Activated naive CD4-positive, alpha-beta T cell treated with anti-CD3 and anti-CD28 coated beads for 36 hours (primary cell): ENCODE measurements around the gene PRELID3B. TPM values are rescaled to one million over a fixed set of nuclear protein-coding genes. Genes with fewer than 3 reads are reported as not detected.

Experiments
- CTCF ChIA-PET: fragments of 350-600 bp; sonication (Branson Sonifier 250); formaldehyde crosslinking; loops from one replicate; lab custom pipeline; 2021; ENCODE audit warnings: antibody characterized with exemption; lab: Charles Lee
- DNase-seq: peaks from one replicate; pipeline ENCODE4 v3.0.0-alpha.2; 2020
- H3K27ac Mint-ChIP-seq: one replicate; pipeline ENCODE4 v1.8.0; 2021; ENCODE audit warnings: mild to moderate bottlenecking, mixed read lengths
- H3K27me3 Mint-ChIP-seq: one replicate; pipeline ENCODE4 v1.8.0; 2021; ENCODE audit warnings: low read depth, mixed read lengths
- H3K36me3 Mint-ChIP-seq: one replicate; pipeline ENCODE4 v1.8.0; 2021; ENCODE audit warnings: low read depth, mixed read lengths
- H3K4me1 Mint-ChIP-seq: one replicate; pipeline ENCODE4 v1.8.0; 2021; ENCODE audit warnings: low read depth, mixed read lengths
- H3K4me3 Mint-ChIP-seq: one replicate; pipeline ENCODE4 v1.8.0; 2021; ENCODE audit warnings: mild to moderate bottlenecking, moderate library complexity, mixed read lengths
- H3K9me3 Mint-ChIP-seq: one replicate; pipeline ENCODE4 v1.8.0; 2021; ENCODE audit warnings: mixed read lengths
- intact Hi-C: fragments of 100-400 bp; cut with micrococcal nuclease; formaldehyde crosslinking; loops from one replicate; pipeline ENCODE4 v1.15.1; 2023
- total RNA-seq, 2 experiments: library from RNA; stranded (reverse); gene quantifications; one replicate each; pipeline ENCODE4 v1.2.3, GENCODE V29; 2021

Gene PRELID3B
- total RNA-seq, 2 experiments from 2014 or later: 170 to 180 TPM

DNA sequence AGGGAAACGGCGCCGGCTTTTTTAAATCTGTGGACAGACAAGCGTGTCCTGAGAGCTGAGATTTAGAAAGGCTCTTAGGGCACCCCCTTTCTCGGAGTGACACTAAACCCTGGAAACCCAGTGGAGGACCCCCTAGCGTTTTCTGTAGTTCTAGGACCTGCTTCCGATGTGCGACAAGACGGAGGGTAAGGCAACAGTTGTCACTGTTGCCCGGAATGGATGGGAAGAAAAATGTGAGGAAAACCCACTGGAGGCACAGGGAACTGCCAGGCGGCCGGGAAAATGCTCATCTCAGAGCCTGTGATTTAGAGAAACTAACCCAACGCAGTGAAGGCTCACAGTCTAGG is 9.9 kb downstream of the PRELID3B start:
- Mint-ChIP-seq H3K27me3 (no peaks in the 10 kb centered on the region), H3K4me3 (peak overlapping the region; percentile 94), H3K4me1 (peaks cover 74% of the 10 kb centered on the region), H3K36me3 (peaks cover 55% of the 10 kb centered on the region), H3K9me3 (no peaks in the 10 kb centered on the region), H3K27ac (peak overlapping the region; percentile 91)
- intact Hi-C loops: loop anchor here (1.0 to 10.0 kb wide), 9 partner anchors 10 to 728 kb away; partner anchors contain the start of genes CTSZ, NELFCD, PRELID3B and RAB22A
- DNase-seq: no peak
- CTCF ChIA-PET: interaction anchor here (1.6 to 1.9 kb wide), 2 partner anchors 11 to 174 kb away, joined by 5 to 6 read pairs; partner anchors contain the start of gene PRELID3B

DNA sequence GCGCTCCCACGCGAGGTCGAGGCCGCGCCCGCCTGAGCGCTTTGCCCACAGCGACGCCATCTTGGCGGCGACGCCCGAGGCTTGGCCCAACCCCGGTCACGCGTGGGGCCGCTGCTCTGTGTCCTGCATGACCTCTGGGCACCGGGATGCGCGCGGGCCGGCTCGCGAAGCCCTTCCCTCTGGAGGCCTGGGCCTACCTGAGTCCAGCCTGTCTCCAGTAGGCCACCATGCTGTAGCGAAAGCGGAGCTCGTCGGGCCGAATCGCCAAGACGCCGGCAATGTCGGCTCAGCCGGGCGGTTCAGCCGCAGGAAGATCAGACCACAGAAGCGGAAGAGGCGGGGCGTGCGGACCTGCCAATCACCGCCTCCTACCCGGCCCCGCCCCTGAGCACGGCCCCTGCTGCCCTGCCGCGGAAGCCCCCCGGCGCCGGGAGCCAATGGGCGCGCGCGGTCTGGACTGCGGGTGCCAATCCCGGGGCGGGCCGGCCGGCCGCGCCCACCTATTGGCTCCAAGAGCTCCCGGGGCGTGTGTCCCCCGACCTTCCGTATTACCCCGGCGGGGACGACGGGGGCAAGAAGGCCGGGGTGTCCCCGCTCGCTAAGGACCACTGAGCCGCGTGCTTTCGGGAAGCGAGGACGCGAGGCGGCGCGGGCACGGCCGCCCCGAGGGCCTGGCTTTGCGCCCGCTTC is 10.4 kb downstream of the PRELID3B start, which contains the start of gene ATP5F1E:
Gene ATP5F1E (minus strand): TSS at position 313 of the 690 bp plus-strand sequence. CDS start 84 bp downstream, at position 229.
- intact Hi-C loops: loop anchor here (1.0 to 10.0 kb wide), 9 partner anchors 10 to 727 kb away; partner anchors contain the start of genes CTSZ, NELFCD, PRELID3B and RAB22A
- H3K27me3 Mint-ChIP-seq: no peaks in the 10 kb centered on the region
- H3K36me3 Mint-ChIP-seq: peaks cover 54% of the 10 kb centered on the region
- H3K4me1 Mint-ChIP-seq: peaks cover 75% of the 10 kb centered on the region
- peak within 1 kb of the TSS; percentile 94 for H3K4me3 Mint-ChIP-seq
- H3K9me3 Mint-ChIP-seq: no peaks in the 10 kb centered on the region
- CTCF ChIA-PET: interaction anchor here (0.6 to 1.9 kb wide), 8 partner anchors 11 to 1410 kb away, joined by 3 to 10 read pairs (median 4); partner anchors contain the start of gene PRELID3B
- H3K27ac Mint-ChIP-seq: peak within 1 kb of the TSS; percentile 93
- DNase-seq: peak; percentile 95

GRCh38 chr20:59031564-59032022 is 11.0 kb downstream of the PRELID3B start:
- Mint-ChIP-seq H3K4me3 (peak overlapping the region; percentile 94), H3K27ac (peak overlapping the region; percentile 93), H3K27me3 (no peaks in the 10 kb centered on the region), H3K36me3 (peaks cover 51% of the 10 kb centered on the region), H3K9me3 (no peaks in the 10 kb centered on the region), H3K4me1 (peaks cover 75% of the 10 kb centered on the region)
- intact Hi-C loops: loop anchor here (1.0 to 10.0 kb wide), 9 partner anchors 11 to 727 kb away; partner anchors contain the start of genes CTSZ, NELFCD, PRELID3B and RAB22A
- CTCF ChIA-PET: interaction anchor here (0.6 to 1.9 kb wide), 8 partner anchors 12 to 1409 kb away, joined by 3 to 10 read pairs (median 4); partner anchors contain the start of gene PRELID3B
- peak; percentile 36 for DNase-seq

DNA sequence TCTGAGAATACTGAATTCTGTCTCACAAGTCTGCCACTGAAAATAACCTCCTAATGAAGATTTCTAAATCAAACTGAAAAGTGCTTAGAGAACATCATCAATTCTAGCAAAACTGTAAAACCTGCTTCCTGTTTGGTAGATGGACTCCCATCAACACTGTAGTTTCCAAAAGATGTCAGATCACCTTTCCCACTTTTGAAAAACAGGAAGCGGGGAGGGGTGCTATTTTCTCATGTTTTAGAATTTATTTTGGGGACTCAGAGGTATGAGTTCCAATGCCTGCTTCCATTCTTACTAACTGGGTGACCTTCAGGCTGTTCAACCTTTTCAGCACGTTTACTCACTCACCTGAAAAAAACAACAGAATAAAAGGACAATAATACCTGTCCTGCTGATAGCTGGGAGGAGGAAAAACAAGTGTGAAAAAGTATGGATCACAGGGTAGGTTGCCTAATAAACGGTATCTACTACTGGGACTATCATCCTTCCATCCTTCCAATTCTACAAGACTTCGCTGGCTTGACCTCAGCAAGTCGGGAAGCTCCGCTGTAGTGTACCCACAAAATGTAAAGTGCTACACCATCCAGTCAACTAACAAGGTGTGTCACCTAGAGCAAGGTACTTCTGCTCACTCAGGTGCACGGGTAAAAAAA is 11.5 kb downstream of the PRELID3B start:
- Mint-ChIP-seq H3K27me3 (no peaks in the 10 kb centered on the region), H3K36me3 (peaks cover 49% of the 10 kb centered on the region), H3K27ac (peak overlapping the region; percentile 93), H3K4me3 (peak overlapping the region; percentile 94), H3K9me3 (no peaks in the 10 kb centered on the region), H3K4me1 (peaks cover 74% of the 10 kb centered on the region)
- DNase-seq: no peak
- CTCF ChIA-PET: interaction anchor here (1.2 to 1.9 kb wide), 5 partner anchors 12 to 176 kb away, joined by 4 to 6 read pairs (median 4); partner anchors contain the start of gene PRELID3B
- intact Hi-C loops: loop anchor here (5.0 to 10.0 kb wide), 3 partner anchors 124 to 726 kb away; partner anchors contain the start of gene RAB22A

- no peaks in the 10 kb centered on the region for H3K27me3 Mint-ChIP-seq
- H3K4me1 Mint-ChIP-seq: peaks cover 65% of the 10 kb centered on the region
- H3K9me3 Mint-ChIP-seq: no peaks in the 10 kb centered on the region
- peaks cover 53% of the 10 kb centered on the region for H3K36me3 Mint-ChIP-seq
- CTCF ChIA-PET: interaction anchor here (0.6 kb wide), 1 partner anchor 638 kb away, joined by 4 read pairs; no protein-coding TSS in a partner anchor
- peak overlapping the region; percentile 0 for H3K4me3 Mint-ChIP-seq
- intact Hi-C loops: no loop called here
- peak overlapping the region; percentile 43 for H3K27ac Mint-ChIP-seq
- DNase-seq: no peak
These were observed 13.8 kb downstream of the PRELID3B start for GRCh38 chr20:59028812-59029211.

DNA sequence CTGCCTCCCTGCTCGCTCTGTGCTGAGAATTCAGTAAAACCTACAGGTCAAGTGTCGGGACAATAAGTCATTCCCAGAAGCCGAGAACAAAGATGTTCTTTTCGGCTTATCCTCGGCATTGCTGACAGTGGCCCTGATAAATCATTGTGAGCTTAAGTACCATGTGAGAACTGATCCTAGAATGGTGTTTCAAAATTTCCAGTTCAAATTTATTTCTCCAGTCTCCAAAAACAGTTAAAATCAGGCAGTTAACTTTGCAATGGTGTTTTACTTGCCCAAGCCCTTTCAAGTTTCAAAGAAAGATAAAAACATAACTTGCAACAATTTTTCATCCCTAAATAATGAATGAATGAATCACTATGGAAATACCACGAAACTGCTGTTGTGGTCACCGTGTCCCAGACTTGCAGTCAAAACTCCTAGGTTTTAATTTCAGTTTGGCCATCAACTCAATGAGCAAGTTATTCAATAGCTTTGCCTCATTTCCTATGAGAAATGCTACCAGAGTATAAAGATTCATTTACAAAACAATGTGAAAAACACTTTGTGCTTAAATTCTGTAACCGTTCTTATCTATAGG is 14.8 kb downstream of the PRELID3B start:
- peaks cover 55% of the 10 kb centered on the region for H3K36me3 Mint-ChIP-seq
- CTCF ChIA-PET: interaction anchor here (0.5 kb wide), 1 partner anchor 28 kb away, joined by 4 read pairs; no protein-coding TSS in a partner anchor
- H3K9me3 Mint-ChIP-seq: no peaks in the 10 kb centered on the region
- H3K4me3 Mint-ChIP-seq: no peak overlapping the region
- no peaks in the 10 kb centered on the region for H3K27me3 Mint-ChIP-seq
- DNase-seq: no peak
- intact Hi-C loops: no loop called here
- H3K27ac Mint-ChIP-seq: peak overlapping the region; percentile 55
- H3K4me1 Mint-ChIP-seq: peaks cover 60% of the 10 kb centered on the region

DNA sequence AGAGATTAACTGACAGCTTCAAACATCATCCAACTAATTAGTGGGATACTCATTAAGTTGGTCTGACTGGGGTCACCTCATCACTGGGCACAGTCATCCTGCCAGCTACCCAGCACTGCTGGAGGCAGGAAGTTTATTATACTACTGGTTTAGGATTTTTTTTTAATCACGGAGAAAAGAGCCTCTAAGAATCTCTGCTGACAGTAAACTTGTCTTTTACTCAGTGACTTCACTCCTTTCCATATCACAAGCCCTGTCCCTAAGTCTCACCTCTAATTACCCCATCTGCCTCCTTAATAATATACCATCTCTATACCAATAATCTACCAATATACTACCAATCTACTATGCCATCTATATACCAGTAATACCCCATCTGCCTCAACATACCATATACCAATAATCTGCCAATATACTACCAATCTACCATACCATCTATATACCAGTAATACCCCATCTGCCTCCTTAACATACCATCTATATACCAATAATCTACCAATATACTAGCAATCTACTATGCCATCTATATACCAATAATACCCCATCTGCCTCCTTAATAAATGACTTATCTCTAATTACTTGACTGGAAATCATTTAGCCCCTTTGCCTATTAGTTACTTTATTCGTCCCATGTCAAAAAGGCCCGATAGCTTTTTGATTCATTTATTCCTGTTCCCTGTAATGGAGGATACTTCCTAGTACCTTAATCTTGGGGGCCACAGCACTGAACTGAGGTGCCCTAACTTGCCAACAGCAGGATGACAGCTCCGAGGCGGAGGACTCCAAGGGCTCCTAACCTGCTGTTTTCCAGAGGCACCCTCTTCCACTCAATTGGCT is 15.5 kb downstream of the PRELID3B start:
- CTCF ChIA-PET: no interaction called here
- Mint-ChIP-seq H3K27ac (no peak overlapping the region), H3K4me3 (no peak overlapping the region), H3K27me3 (no peaks in the 10 kb centered on the region), H3K4me1 (peaks cover 57% of the 10 kb centered on the region), H3K9me3 (no peaks in the 10 kb centered on the region), H3K36me3 (peaks cover 54% of the 10 kb centered on the region)
- no peak for DNase-seq
- intact Hi-C loops: no loop called here

DNA sequence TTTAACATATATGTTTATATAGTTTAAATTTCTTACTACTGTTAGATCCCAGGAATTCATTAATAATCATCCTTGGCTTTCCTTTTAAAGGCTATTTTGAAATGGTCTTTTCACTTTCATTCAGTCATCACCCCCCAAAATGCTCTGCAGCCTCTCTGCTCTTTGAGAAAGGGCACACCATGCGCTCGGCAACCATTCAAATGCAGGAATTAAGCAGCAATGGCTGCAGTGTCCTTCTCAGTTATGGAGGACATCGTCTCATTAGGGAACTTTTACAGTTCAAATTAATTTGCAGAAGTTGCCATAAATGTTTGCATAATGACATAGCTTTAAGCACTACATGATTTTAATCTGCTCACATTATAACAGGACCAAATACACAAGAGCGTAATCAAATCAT is 17.1 kb downstream of the PRELID3B start:
- H3K36me3 Mint-ChIP-seq: peaks cover 46% of the 10 kb centered on the region
- H3K27ac Mint-ChIP-seq: no peak overlapping the region
- peaks cover 57% of the 10 kb centered on the region for H3K4me1 Mint-ChIP-seq

DNA sequence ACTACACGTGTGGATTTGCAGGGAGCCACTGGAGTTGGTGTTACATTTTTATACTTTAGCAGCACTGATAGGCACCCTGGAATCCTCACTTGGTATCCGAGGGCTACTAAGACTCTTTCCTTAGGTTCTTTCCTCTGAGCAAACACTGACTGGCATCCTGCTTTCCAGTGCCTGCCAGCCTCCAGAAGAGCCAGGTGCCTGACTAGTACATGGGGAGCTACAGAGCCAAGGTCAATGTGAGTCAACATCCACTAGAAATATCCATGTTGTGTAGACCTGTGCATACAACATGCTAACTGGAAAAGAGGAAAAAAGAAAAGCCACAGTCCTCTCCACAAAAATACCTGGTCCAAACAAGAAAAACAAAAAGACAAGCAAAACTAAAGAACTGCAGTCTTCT is 17.5 kb downstream of the PRELID3B start:
- peaks cover 44% of the 10 kb centered on the region for H3K36me3 Mint-ChIP-seq
- peak overlapping the region; percentile 25 for H3K27ac Mint-ChIP-seq
- H3K4me3 Mint-ChIP-seq: no peak overlapping the region

More for the DNA sequence above, 17.1 kb downstream of the PRELID3B start:
- no peak for DNase-seq
- CTCF ChIA-PET: interaction anchor here (0.7 kb wide), 1 partner anchor 146 kb away, joined by 4 read pairs; no protein-coding TSS in a partner anchor
- H3K27me3 Mint-ChIP-seq: no peaks in the 10 kb centered on the region
- no peaks in the 10 kb centered on the region for H3K9me3 Mint-ChIP-seq
- intact Hi-C loops: no loop called here
- H3K4me3 Mint-ChIP-seq: no peak overlapping the region

GRCh38 chr20:59024111-59024530 is 18.5 kb downstream of the PRELID3B start:
- DNase-seq: no peak
- intact Hi-C loops: no loop called here
- Mint-ChIP-seq H3K9me3 (no peaks in the 10 kb centered on the region), H3K4me1 (peaks cover 44% of the 10 kb centered on the region), H3K36me3 (peaks cover 36% of the 10 kb centered on the region), H3K4me3 (no peak overlapping the region), H3K27ac (no peak overlapping the region), H3K27me3 (no peaks in the 10 kb centered on the region)
- CTCF ChIA-PET: no interaction called here

More for the DNA sequence above, 17.5 kb downstream of the PRELID3B start:
- CTCF ChIA-PET: interaction anchor here (0.7 kb wide), 1 partner anchor 146 kb away, joined by 4 read pairs; no protein-coding TSS in a partner anchor
- DNase-seq: no peak
- peaks cover 52% of the 10 kb centered on the region for H3K4me1 Mint-ChIP-seq
- intact Hi-C loops: no loop called here
- no peaks in the 10 kb centered on the region for H3K9me3 Mint-ChIP-seq
- H3K27me3 Mint-ChIP-seq: no peaks in the 10 kb centered on the region

- H3K9me3 Mint-ChIP-seq: no peaks in the 10 kb centered on the region
- H3K36me3 Mint-ChIP-seq: peaks cover 31% of the 10 kb centered on the region
- peaks cover 39% of the 10 kb centered on the region for H3K4me1 Mint-ChIP-seq
- no peaks in the 10 kb centered on the region for H3K27me3 Mint-ChIP-seq
- H3K4me3 Mint-ChIP-seq: no peak overlapping the region
- H3K27ac Mint-ChIP-seq: no peak overlapping the region
- DNase-seq: no peak
- CTCF ChIA-PET: no interaction called here
- intact Hi-C loops: no loop called here
These were observed 19.0 kb downstream of the PRELID3B start for GRCh38 chr20:59023616-59024015.
